Parathyroid adenoma (tissue), 2 donors: ENCODE measurements around the gene RABGAP1.

Experiments
- H2AFZ ChIP-seq: fragments of 300-600 bp; sonication (generic); one replicate; pipeline ENCODE4 v1.7.0; 2017; ENCODE audit warnings: antibody characterized with exemption, mild to moderate bottlenecking
- H3K27ac ChIP-seq: fragments of 300-600 bp; sonication (generic); one replicate; pipeline ENCODE4 v1.7.0; 2017
- H3K27me3 ChIP-seq: fragments of 300-600 bp; sonication (generic); one replicate; pipeline ENCODE4 v1.7.0; 2017; ENCODE audit warnings: low read length; ENCODE audit not compliant: control insufficient read depth, insufficient read depth
- H3K36me3 ChIP-seq: fragments of 300-600 bp; sonication (generic); one replicate; pipeline ENCODE4 v1.7.0; 2017; ENCODE audit warnings: low read length; ENCODE audit not compliant: control insufficient read depth, insufficient read depth
- H3K4me1 ChIP-seq: fragments of 300-600 bp; sonication (generic); one replicate; pipeline ENCODE4 v1.7.0; 2017; ENCODE audit warnings: control low read depth
- H3K4me2 ChIP-seq: fragments of 300-600 bp; sonication (generic); one replicate; pipeline ENCODE4 v1.7.0; 2017; ENCODE audit warnings: low read length
- H3K4me3 ChIP-seq: fragments of 300-600 bp; sonication (generic); one replicate; pipeline ENCODE4 v1.7.0; 2017; ENCODE audit warnings: low read depth, low read length
- H3K79me2 ChIP-seq: fragments of 300-600 bp; sonication (generic); one replicate; pipeline ENCODE4 v1.7.0; 2017; ENCODE audit warnings: control low read depth
- H3K9ac ChIP-seq: fragments of 300-600 bp; sonication (generic); one replicate; pipeline ENCODE4 v1.7.0; 2017; ENCODE audit warnings: mild to moderate bottlenecking
- H3K9me3 ChIP-seq: fragments of 300-600 bp; sonication (generic); one replicate; pipeline ENCODE4 v1.7.0; 2017; ENCODE audit warnings: low read length; ENCODE audit not compliant: control insufficient read depth
- TF ChIP-seq, protein P1 (sequence below): fragments of 300-600 bp; sonication (generic); IDR thresholded peaks from one replicate; pipeline ENCODE4 v1.7.0; 2017; ENCODE audit warnings: antibody characterized with exemption, mild to moderate bottlenecking
- donor health status: primary hyperparathyroidism.

The RABGAP1 gene

DNA sequence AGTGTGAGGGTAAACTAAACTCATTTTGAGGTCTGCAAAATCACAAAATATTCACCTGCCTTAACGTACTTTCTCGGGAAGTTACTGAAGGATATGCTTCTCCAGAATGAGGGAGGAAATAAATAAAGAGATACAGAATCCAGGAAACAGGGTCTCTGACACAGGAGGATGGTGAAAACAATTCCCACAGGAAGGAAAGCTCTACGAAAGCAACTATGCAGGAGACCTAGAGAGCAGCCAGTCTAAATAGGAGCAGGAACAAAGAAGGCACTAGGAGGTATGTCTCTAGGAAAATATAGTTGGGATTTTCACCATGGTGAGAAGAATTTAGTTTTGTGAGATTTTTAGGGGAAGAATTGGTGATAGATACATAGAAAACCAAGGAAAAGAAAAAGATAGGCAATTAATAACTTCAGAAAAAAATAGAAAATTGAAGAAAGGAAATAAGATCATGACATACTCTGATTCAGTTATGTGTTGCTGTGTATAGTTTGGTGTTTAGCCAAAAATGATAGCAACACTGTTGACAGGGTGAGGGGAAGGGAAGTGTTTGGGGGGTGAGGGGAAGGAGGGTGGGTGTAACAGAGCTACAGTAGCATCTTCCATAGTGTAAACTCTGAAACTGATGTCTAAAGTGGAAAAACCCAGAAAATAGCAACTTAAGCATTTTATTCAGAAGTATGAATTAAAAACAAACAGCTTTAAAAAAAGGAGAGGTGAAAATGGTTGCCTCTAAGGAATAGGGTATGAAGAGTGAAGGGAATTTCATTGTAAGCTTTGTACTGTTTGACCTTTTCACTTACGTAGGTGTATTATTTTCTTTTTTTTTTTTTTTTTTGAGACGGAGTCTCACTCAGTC, 102.5 kb downstream of the RABGAP1 start:
- Histone ChIP-seq H3K4me1 (no peaks in the 10 kb centered on the region), H3K4me3 (no peak overlapping the region), H3K9ac (no peak overlapping the region), H3K79me2 (no peaks in the 10 kb centered on the region), H3K4me2 (no peak overlapping the region), H3K27ac (no peak overlapping the region), H3K27me3 (no peaks in the 10 kb centered on the region), H2AFZ (no peak overlapping the region), H3K9me3 (no peaks in the 10 kb centered on the region), H3K36me3 (no peaks in the 10 kb centered on the region)
- TF ChIP-seq, protein P1, sequence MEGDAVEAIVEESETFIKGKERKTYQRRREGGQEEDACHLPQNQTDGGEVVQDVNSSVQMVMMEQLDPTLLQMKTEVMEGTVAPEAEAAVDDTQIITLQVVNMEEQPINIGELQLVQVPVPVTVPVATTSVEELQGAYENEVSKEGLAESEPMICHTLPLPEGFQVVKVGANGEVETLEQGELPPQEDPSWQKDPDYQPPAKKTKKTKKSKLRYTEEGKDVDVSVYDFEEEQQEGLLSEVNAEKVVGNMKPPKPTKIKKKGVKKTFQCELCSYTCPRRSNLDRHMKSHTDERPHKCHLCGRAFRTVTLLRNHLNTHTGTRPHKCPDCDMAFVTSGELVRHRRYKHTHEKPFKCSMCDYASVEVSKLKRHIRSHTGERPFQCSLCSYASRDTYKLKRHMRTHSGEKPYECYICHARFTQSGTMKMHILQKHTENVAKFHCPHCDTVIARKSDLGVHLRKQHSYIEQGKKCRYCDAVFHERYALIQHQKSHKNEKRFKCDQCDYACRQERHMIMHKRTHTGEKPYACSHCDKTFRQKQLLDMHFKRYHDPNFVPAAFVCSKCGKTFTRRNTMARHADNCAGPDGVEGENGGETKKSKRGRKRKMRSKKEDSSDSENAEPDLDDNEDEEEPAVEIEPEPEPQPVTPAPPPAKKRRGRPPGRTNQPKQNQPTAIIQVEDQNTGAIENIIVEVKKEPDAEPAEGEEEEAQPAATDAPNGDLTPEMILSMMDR, result no peak

DNA sequence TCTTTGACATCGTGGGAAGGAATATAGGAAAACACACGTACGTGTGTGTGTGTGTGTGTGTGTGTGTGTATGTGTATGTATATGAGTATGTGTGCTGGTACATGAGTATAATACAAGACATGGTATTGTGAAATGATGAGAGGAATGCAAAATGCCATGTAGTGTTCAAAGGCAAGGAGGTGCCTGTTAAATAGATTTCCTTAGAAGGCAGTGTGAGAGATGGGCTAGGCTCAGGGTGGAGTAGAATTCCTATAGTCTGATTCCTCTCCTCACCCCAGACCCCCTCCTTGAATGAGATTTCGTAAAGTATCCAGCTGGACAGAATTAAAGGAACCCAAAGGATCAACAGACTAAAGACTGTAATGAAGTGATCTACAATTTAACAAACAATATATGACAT, 103.8 kb downstream of the RABGAP1 start:
- H3K27ac ChIP-seq, result no peak overlapping the region
- H3K79me2 ChIP-seq, result no peaks in the 10 kb centered on the region
- no peaks in the 10 kb centered on the region for H3K36me3 ChIP-seq
- H3K9ac ChIP-seq, result no peak overlapping the region
- no peak overlapping the region for H3K4me2 ChIP-seq
- H3K4me3 ChIP-seq, result no peak overlapping the region
- TF ChIP-seq, protein P1, result no peak
- H2AFZ ChIP-seq, result no peak overlapping the region
- no peaks in the 10 kb centered on the region for H3K9me3 ChIP-seq
- no peaks in the 10 kb centered on the region for H3K4me1 ChIP-seq
- H3K27me3 ChIP-seq, result no peaks in the 10 kb centered on the region

DNA sequence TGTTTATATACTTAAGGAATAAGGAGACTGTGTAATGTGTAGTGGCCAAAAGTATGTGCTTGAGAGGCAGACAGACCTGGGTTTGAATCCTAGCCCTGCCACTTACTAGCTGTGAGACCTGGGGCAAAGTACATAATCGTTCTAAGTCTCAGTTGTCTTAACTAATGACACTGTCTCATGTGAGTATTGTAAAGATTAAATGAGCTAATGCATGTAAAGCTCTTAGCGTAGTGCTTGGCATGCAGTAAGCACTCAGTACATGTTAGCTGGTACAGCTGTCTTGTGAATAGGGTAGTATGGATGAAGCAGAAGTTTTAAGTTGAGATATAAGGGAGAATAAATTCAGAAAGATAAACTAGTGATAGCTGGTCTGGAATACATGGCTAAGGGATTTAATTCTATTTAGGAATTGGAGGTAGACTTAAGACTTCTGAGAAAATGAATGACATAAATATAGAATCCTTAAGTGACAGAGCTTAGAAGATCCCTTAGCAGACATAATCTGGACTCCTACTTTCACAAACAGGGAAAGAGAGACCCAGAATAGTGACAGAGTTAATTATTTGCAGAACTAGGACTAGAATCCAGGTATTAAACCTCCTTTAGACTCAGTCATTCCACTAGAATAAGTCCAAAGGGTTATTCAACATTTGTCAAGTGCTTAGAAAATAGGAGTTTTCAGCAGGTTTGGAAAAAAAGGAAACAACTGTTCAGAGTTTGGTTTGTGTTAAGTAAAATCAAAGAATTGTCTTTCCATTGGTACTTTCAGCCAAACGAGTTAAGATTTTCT, 105.8 kb downstream of the RABGAP1 start:
- Histone ChIP-seq H3K9me3 (no peaks in the 10 kb centered on the region), H3K4me2 (no peak overlapping the region), H3K79me2 (no peaks in the 10 kb centered on the region), H3K4me1 (no peaks in the 10 kb centered on the region), H3K27me3 (no peaks in the 10 kb centered on the region), H3K9ac (no peak overlapping the region), H2AFZ (no peak overlapping the region), H3K4me3 (no peak overlapping the region), H3K36me3 (no peaks in the 10 kb centered on the region), H3K27ac (no peak overlapping the region)
- TF ChIP-seq, protein P1, result no peak

DNA sequence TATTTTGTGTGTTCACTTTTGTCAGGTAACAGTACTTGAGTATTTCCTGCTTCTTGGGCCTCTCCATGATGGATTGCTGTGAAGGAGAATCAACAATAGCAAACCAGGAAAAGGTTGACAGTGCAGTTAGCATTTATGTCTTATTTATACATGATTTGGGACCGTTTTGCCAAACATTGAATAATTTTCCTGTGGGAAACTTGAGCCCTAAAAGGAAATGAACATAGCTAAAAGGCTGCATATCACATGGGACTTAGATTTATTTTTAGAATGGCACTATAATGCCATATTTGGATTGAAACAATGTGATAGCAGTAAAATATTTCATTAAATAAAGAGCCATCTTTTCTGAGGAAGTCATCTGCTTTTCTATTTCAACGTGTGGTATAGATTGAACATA, 107.9 kb downstream of the RABGAP1 start:
- Histone ChIP-seq H3K4me3 (no peak overlapping the region), H3K4me1 (no peaks in the 10 kb centered on the region), H3K36me3 (no peaks in the 10 kb centered on the region), H3K9me3 (no peaks in the 10 kb centered on the region), H3K4me2 (no peak overlapping the region), H3K27ac (no peak overlapping the region), H3K79me2 (no peaks in the 10 kb centered on the region), H2AFZ (no peak overlapping the region), H3K9ac (no peak overlapping the region), H3K27me3 (no peaks in the 10 kb centered on the region)
- TF ChIP-seq, protein P1, result no peak
